Right cardiac atrium (tissue), 5 donors: Measurements from ENCODE around the gene ACADVL. TPM values are rescaled to one million over a fixed set of nuclear protein-coding genes. Genes with fewer than 3 reads are reported as not detected.

Source experiments
- ATAC-seq, 2 donors: fragments of 200-7000 bp; cut with Tn5 transposase; one replicate each; pipeline versions ENCODE4 v1.8.0 to v1.9.1; 2020; ENCODE audit warnings: moderate library complexity in 2 of 2, mild to moderate bottlenecking in 1 of 2
- DNase-seq, 3 donors: peaks; one replicate each; pipeline ENCODE4 v3.0.0-alpha.2; 2020
- H3K27ac ChIP-seq: one replicate; pipeline ENCODE4 v1.5.1; 2013; ENCODE audit warnings: mild to moderate bottlenecking, low read length, control low read depth, moderate library complexity
- H3K27me3 ChIP-seq: one replicate; pipeline ENCODE4 v1.6.1; 2013; ENCODE audit not compliant: control insufficient read depth, insufficient read depth
- H3K4me1 ChIP-seq: one replicate; pipeline ENCODE4 v1.6.1; 2013; ENCODE audit warnings: low read length; ENCODE audit not compliant: control insufficient read depth, insufficient read depth
- H3K4me3 ChIP-seq: one replicate; pipeline ENCODE4 v1.5.1; 2013; ENCODE audit warnings: low read length, control low read depth
- H3K9me3 ChIP-seq: one replicate; pipeline ENCODE4 v1.6.1; 2013; ENCODE audit warnings: low read length; ENCODE audit not compliant: control insufficient read depth
- WGBS: extraction: QIAGEN DNeasy Blood & Tissue Kit; methylation state at CpG from one replicate; pipeline ENCODE4 v1.1.7; 2013; 5-methylcytosine and 5-hydroxymethylcytosine counted together
- intact Hi-C, 4 donors: fragments of 100-400 bp; cut with DNase I; formaldehyde crosslinking; loops; one replicate each; pipeline versions ENCODE4 v1.11.0 to v1.14.0; 2022 to 2023
- microRNA-seq, 2 donors: library from miRNA; unstranded; fragments of <30 nt; microRNA quantifications; one replicate each; pipeline ENCODE4 v1.2.0, GENCODE V29; 2020 to 2021
- polyA plus RNA-seq: library from polyadenylated mRNA; stranded (reverse); fragments of 200-250 nt; gene quantifications from one replicate; pipeline ENCODE4 v1.2.3, GENCODE V29; 2013
- total RNA-seq, 4 donors: library from RNA; stranded (reverse); fragmentation: NEBNext Ultra II Directional; extraction: Animal tissue kit (Norgen Biotek cat#: 25700); gene quantifications; one replicate each; pipeline ENCODE4 v1.2.1, GENCODE V29; 2021
- donor health status: healthy with polysubstance abuse.
- donor health status: DM: no; HTN: yes; CAD: no.
- donor health status: DM: no; HTN: no; CAD: no.
- donor health status: DM: no; HTN: yes; CAD: no; lungs with severe emphysema.
- donor health status: DM: yes; HTN: yes; CAD: no.

ACADVL gene
- total and polyA plus RNA-seq, 5 donors, result 896 to 1,154 (median 1,072) TPM

DNA sequence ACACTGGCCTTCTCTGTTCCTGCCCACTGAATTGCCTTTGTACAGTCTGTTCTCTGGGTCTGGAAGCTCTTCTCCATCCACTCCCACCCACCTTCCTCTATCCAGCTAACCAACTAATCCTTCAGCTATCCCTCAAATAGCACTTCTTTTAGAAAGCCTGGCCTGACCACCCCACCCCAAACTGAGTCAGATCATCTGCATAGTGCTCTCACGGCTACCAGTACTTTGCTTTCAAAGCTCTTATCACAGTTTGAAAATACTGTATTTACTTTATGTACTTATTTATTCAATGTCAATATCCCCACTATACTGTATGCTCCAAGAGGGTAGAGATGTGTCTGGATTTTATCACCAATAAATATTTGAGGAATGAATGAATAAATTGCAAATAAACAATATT is 47.0 kb downstream of the ACADVL start:
- Histone ChIP-seq H3K4me3 (no peak overlapping the region), H3K27me3 (no peaks in the 10 kb centered on the region), H3K4me1 (no peaks in the 10 kb centered on the region), H3K9me3 (no peaks in the 10 kb centered on the region), H3K27ac (no peak overlapping the region)
- WGBS, result 66% methylated on average over 1 of the region's 1 CpG
- intact Hi-C loops, result no loop called here
- ATAC-seq (no peak), DNase-seq (no peak)

Small RNAs within 50 kb of the gene (microRNA-seq; reads per million reads assigned to microRNA genes)
- gene MIR324, result 1,048 to 1,352 reads per million in 2 donors

Other genes with a start within 250 kb of the ACADVL start
Only the 30 nearest of the 33 such genes appear.
- gene RNASEK, start 207.3 kb upstream of the ACADVL start, total RNA-seq, result 100 to 1,000 TPM; 188 to 219 (median 193) TPM
- 357 TPM for gene RNASEK, start 207.3 kb upstream of the ACADVL start, polyA plus RNA-seq
- 10 to 100 TPM in 2 of 4 donors, 1 to 10 TPM in 2; 6.7 to 16.8 (median 10.1) TPM for gene BCL6B, start 196.9 kb upstream of the ACADVL start, total RNA-seq
- gene BCL6B, start 196.9 kb upstream of the ACADVL start, polyA plus RNA-seq, result 6.9 TPM
- gene SLC16A13, start 183.9 kb upstream of the ACADVL start, total RNA-seq, result 1 to 10 TPM in 2 of 4 donors, under 1 TPM in 2; 0.91 to 1.1 (median 0.98) TPM
- 1.2 TPM for gene SLC16A13, start 183.9 kb upstream of the ACADVL start, polyA plus RNA-seq
- gene SLC16A11, start 175.8 kb upstream of the ACADVL start, total RNA-seq, result 1 to 10 TPM; 3.3 to 5.3 (median 3.7) TPM
- 11.3 TPM for gene SLC16A11, start 175.8 kb upstream of the ACADVL start, polyA plus RNA-seq
- 1 to 10 TPM; 5.2 to 9.5 (median 7.6) TPM for gene CLEC10A, start 139.7 kb upstream of the ACADVL start, total RNA-seq
- gene CLEC10A, start 139.7 kb upstream of the ACADVL start, polyA plus RNA-seq, result 1.6 TPM
- gene ASGR2, start 105.1 kb upstream of the ACADVL start, total RNA-seq, result under 1 TPM in 3 of 4 donors, not detected in 1; 0.21 to 0.64 (median 0.29) TPM
- gene ASGR2, start 105.1 kb upstream of the ACADVL start, polyA plus RNA-seq, result 0.14 TPM
- gene ASGR1, start 40.6 kb upstream of the ACADVL start, total RNA-seq, result under 1 TPM; 0.35 to 0.86 (median 0.63) TPM
- gene ASGR1, start 40.6 kb upstream of the ACADVL start, polyA plus RNA-seq, result 0.57 TPM
- 10 to 100 TPM; 28.7 to 36.2 (median 31.5) TPM for gene DLG4, start 102 bp upstream of the ACADVL start, total RNA-seq
- 23.3 TPM for gene DLG4, start 102 bp upstream of the ACADVL start, polyA plus RNA-seq
- gene DVL2, start 14.6 kb downstream of the ACADVL start, total RNA-seq, result 10 to 100 TPM; 20.0 to 26.1 (median 23.4) TPM
- 14.6 TPM for gene DVL2, start 14.6 kb downstream of the ACADVL start, polyA plus RNA-seq
- gene PHF23, start 19.5 kb downstream of the ACADVL start, total RNA-seq, result 10 to 100 TPM; 22.2 to 30.4 (median 24.5) TPM
- gene PHF23, start 19.5 kb downstream of the ACADVL start, polyA plus RNA-seq, result 18.8 TPM
- 100 to 1,000 TPM; 492 to 540 (median 522) TPM for gene GABARAP, start 22.5 kb downstream of the ACADVL start, total RNA-seq
- gene GABARAP, start 22.5 kb downstream of the ACADVL start, polyA plus RNA-seq, result 741 TPM
- gene CTDNEP1, start 31.8 kb downstream of the ACADVL start, total RNA-seq, result 100 to 1,000 TPM; 118 to 124 (median 122) TPM
- gene CTDNEP1, start 31.8 kb downstream of the ACADVL start, polyA plus RNA-seq, result 80.1 TPM
- gene ELP5, start 32.3 kb downstream of the ACADVL start, total RNA-seq, result 100 to 1,000 TPM in 1 of 4 donors, 10 to 100 TPM in 3; 37.9 to 100 (median 82.9) TPM
- 41.7 TPM for gene ELP5, start 32.3 kb downstream of the ACADVL start, polyA plus RNA-seq
- gene CLDN7, start 42.5 kb downstream of the ACADVL start, total RNA-seq, result 1 to 10 TPM; 1.8 to 3.4 (median 2.8) TPM
- gene CLDN7, start 42.5 kb downstream of the ACADVL start, polyA plus RNA-seq, result 2.9 TPM
- 100 to 1,000 TPM in 3 of 4 donors, 10 to 100 TPM in 1; 57.6 to 146 (median 103) TPM for gene SLC2A4, start 61.8 kb downstream of the ACADVL start, total RNA-seq
- gene SLC2A4, start 61.8 kb downstream of the ACADVL start, polyA plus RNA-seq, result 83.1 TPM
- 1 to 10 TPM; 1.4 to 3.1 (median 1.8) TPM for gene YBX2, start 74.7 kb downstream of the ACADVL start, total RNA-seq
- 5.3 TPM for gene YBX2, start 74.7 kb downstream of the ACADVL start, polyA plus RNA-seq
- 100 to 1,000 TPM; 259 to 311 (median 268) TPM for gene EIF5A, start 87.7 kb downstream of the ACADVL start, total RNA-seq
- 301 TPM for gene EIF5A, start 87.7 kb downstream of the ACADVL start, polyA plus RNA-seq
- gene GPS2, start 95.4 kb downstream of the ACADVL start, total RNA-seq, result 10 to 100 TPM; 65.0 to 76.1 (median 65.8) TPM
- 68.4 TPM for gene GPS2, start 95.4 kb downstream of the ACADVL start, polyA plus RNA-seq
- 10 to 100 TPM; 28.3 to 33.4 (median 30.6) TPM for gene NEURL4, start 109.4 kb downstream of the ACADVL start, total RNA-seq
- 23.8 TPM for gene NEURL4, start 109.4 kb downstream of the ACADVL start, polyA plus RNA-seq
- gene ACAP1, start 116.6 kb downstream of the ACADVL start, total RNA-seq, result 10 to 100 TPM; 15.0 to 26.4 (median 20.8) TPM
- gene ACAP1, start 116.6 kb downstream of the ACADVL start, polyA plus RNA-seq, result 8.8 TPM
- gene KCTD11, start 132.2 kb downstream of the ACADVL start, total RNA-seq, result 1 to 10 TPM; 4.7 to 6.7 (median 6.5) TPM
- 7.8 TPM for gene KCTD11, start 132.2 kb downstream of the ACADVL start, polyA plus RNA-seq
- not detected for gene TMEM95, start 135.2 kb downstream of the ACADVL start, total RNA-seq
- not detected for gene TMEM95, start 135.2 kb downstream of the ACADVL start, polyA plus RNA-seq
- 1 to 10 TPM; 2.1 to 3.6 (median 3.4) TPM for gene TNK1, start 161.2 kb downstream of the ACADVL start, total RNA-seq
- 1.7 TPM for gene TNK1, start 161.2 kb downstream of the ACADVL start, polyA plus RNA-seq
- 10 to 100 TPM; 19.8 to 25.0 (median 22.9) TPM for gene PLSCR3, start 174.6 kb downstream of the ACADVL start, total RNA-seq
- 25.9 TPM for gene PLSCR3, start 174.6 kb downstream of the ACADVL start, polyA plus RNA-seq
- 100 to 1,000 TPM in 1 of 4 donors, 10 to 100 TPM in 3; 79.6 to 105 (median 97.3) TPM for gene TMEM256, start 184.2 kb downstream of the ACADVL start, total RNA-seq
- 210 TPM for gene TMEM256, start 184.2 kb downstream of the ACADVL start, polyA plus RNA-seq
- 10 to 100 TPM; 10.7 to 15.7 (median 14.1) TPM for gene NLGN2, start 187.9 kb downstream of the ACADVL start, total RNA-seq
- gene NLGN2, start 187.9 kb downstream of the ACADVL start, polyA plus RNA-seq, result 6.9 TPM
- gene SPEM1, start 200.4 kb downstream of the ACADVL start, total RNA-seq, result not detected
- not detected for gene SPEM1, start 200.4 kb downstream of the ACADVL start, polyA plus RNA-seq
- not detected for gene SPEM2, start 205.7 kb downstream of the ACADVL start, total RNA-seq
- not detected for gene SPEM2, start 205.7 kb downstream of the ACADVL start, polyA plus RNA-seq
- gene SPEM3, start 208.9 kb downstream of the ACADVL start, total RNA-seq, result not detected
- gene SPEM3, start 208.9 kb downstream of the ACADVL start, polyA plus RNA-seq, result not detected
- gene TMEM102, start 215.5 kb downstream of the ACADVL start, total RNA-seq, result 1 to 10 TPM; 2.2 to 2.5 (median 2.3) TPM
- 2.1 TPM for gene TMEM102, start 215.5 kb downstream of the ACADVL start, polyA plus RNA-seq